Caco-2 (cell line): ENCODE results near the gene PPP1R16B. TPM values are rescaled to one million over a fixed set of nuclear protein-coding genes. Genes with fewer than 3 reads are reported as not detected.

ENCODE experiments used
- BruUV-seq: library from RNA; stranded (reverse); fragments of 400-500 nt; replicated peaks from 2 replicates; lab custom pipeline; 2021; lab: Mats Ljungman, UMichigan
- CTCF ChIA-PET: fragments of 300-600 bp; sonication (Branson Sonifier 250); formaldehyde crosslinking; loops from one replicate; lab custom pipeline; 2022; ENCODE audit warnings: antibody characterized with exemption; lab: Charles Lee
- POLR2A ChIA-PET: fragments of 300-600 bp; sonication (Branson Sonifier 250); formaldehyde crosslinking; loops from one replicate; lab custom pipeline; 2022; ENCODE audit warnings: antibody characterized with exemption; lab: Charles Lee
- DNase-seq, 2 experiments: peaks; one replicate each; pipeline versions ENCODE4 v3.0.0 to v3.0.0-alpha.2; 2020 to 2022
- H3K27me3 ChIP-seq: replicated peaks from 2 replicates; pipeline ENCODE4 v1.6.0; 2011; ENCODE audit warnings: low read length; ENCODE audit not compliant: control insufficient read depth, insufficient read depth
- H3K36me3 ChIP-seq: 2 replicates; pipeline ENCODE4 v1.5.1; 2011; ENCODE audit warnings: low read length; ENCODE audit not compliant: control insufficient read depth, insufficient read depth
- H3K4me1 ChIP-seq: fragments of 250-450 bp; sonication (Bioruptor Pico); 2 replicates; pipeline ENCODE4 v1.5.1; 2020; ENCODE audit warnings: mild to moderate bottlenecking
- H3K4me3 ChIP-seq: 2 replicates; pipeline ENCODE4 v1.5.1; 2011; ENCODE audit warnings: low read depth, mild to moderate bottlenecking, control low read depth, low read length
- H3K9me3 ChIP-seq: fragments of 250-450 bp; sonication (Bioruptor Pico); 2 replicates; pipeline ENCODE4 v1.5.1; 2020; ENCODE audit warnings: mild to moderate bottlenecking, moderate library complexity
- H3K27ac Mint-ChIP-seq: one replicate; pipeline ENCODE4 v1.8.0; 2022; ENCODE audit warnings: mixed read lengths; ENCODE audit not compliant: unreplicated experiment
- H3K27me3 Mint-ChIP-seq: one replicate; pipeline ENCODE4 v1.8.0; 2022; ENCODE audit warnings: mixed read lengths; ENCODE audit not compliant: insufficient read depth, unreplicated experiment
- H3K36me3 Mint-ChIP-seq: one replicate; pipeline ENCODE4 v1.8.0; 2022; ENCODE audit warnings: mild to moderate bottlenecking, mixed read lengths; ENCODE audit not compliant: insufficient read depth, unreplicated experiment
- H3K4me1 Mint-ChIP-seq: one replicate; pipeline ENCODE4 v1.8.0; 2022; ENCODE audit warnings: low read depth, mixed read lengths; ENCODE audit not compliant: unreplicated experiment
- H3K4me3 Mint-ChIP-seq: one replicate; pipeline ENCODE4 v1.8.0; 2022; ENCODE audit warnings: mild to moderate bottlenecking, moderate library complexity, mixed read lengths; ENCODE audit not compliant: unreplicated experiment
- H3K9me3 Mint-ChIP-seq: one replicate; pipeline ENCODE4 v1.8.0; 2022; ENCODE audit warnings: mixed read lengths; ENCODE audit not compliant: unreplicated experiment
- intact Hi-C: fragments of 100-400 bp; cut with micrococcal nuclease; formaldehyde crosslinking; loops from one replicate; pipeline ENCODE4 v1.10.0; 2022; ENCODE audit not compliant: unreplicated experiment
- total RNA-seq: library from RNA; stranded (reverse); gene quantifications from 2 replicates; pipeline ENCODE4 v1.2.3, GENCODE V29; 2022
- TF ChIP-seq, protein P1 (sequence below), 2 experiments: fragments of 200-600 bp in 1 of 2; IDR thresholded peaks; 1 replicate in 1 of 2; 2 replicates in 1 of 2; pipeline versions ENCODE4 v1.5.1 to v1.8.0; 2011 to 2022; ENCODE audit warnings: antibody characterized with exemption in 1 of 2, control low read depth in 1 of 2, inconsistent platforms in 1 of 2, low read depth in 1 of 2, low read length in 1 of 2, mild to moderate bottlenecking in 1 of 2, moderate library complexity in 1 of 2; ENCODE audit not compliant: insufficient read depth in 1 of 2, severe bottlenecking in 1 of 2, unreplicated experiment in 1 of 2

The PPP1R16B gene
- total RNA-seq, 1 experiment from 2014 or later: not detected

DNA sequence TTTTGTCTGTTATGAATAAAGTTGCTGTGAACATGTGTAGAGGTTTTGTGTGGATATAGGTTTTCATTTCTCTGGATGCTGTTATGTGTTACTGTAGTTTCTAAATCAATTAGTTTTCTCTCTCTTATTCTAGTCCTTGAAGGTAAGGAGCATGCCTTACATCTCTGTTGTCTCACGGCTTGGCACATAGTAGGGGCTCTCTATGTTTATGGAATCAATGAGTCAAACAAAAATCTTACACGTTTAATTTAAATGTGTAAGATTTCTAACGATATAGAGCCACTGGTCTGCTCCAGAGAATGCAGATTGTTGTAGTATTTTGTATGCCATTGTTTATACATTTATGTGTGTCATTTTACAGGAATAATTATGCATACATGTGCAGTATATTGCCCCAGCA lies 141.3 kb downstream of the PPP1R16B start:
- CTCF ChIA-PET: no interaction called here
- Mint-ChIP-seq H3K9me3 (no peaks in the 10 kb centered on the region), H3K4me3 (no peak overlapping the region), H3K27ac (no peak overlapping the region), H3K4me1 (peaks cover under 1% of the 10 kb centered on the region), H3K36me3 (peaks cover 98% of the 10 kb centered on the region), H3K27me3 (no peaks in the 10 kb centered on the region)
- Histone ChIP-seq H3K36me3 (peaks cover 13% of the 10 kb centered on the region), H3K4me1 (no peaks in the 10 kb centered on the region), H3K27me3 (no peaks in the 10 kb centered on the region), H3K4me3 (no peak overlapping the region), H3K9me3 (no peaks in the 10 kb centered on the region)
- DNase-seq: no peak
- TF ChIP-seq, protein P1, sequence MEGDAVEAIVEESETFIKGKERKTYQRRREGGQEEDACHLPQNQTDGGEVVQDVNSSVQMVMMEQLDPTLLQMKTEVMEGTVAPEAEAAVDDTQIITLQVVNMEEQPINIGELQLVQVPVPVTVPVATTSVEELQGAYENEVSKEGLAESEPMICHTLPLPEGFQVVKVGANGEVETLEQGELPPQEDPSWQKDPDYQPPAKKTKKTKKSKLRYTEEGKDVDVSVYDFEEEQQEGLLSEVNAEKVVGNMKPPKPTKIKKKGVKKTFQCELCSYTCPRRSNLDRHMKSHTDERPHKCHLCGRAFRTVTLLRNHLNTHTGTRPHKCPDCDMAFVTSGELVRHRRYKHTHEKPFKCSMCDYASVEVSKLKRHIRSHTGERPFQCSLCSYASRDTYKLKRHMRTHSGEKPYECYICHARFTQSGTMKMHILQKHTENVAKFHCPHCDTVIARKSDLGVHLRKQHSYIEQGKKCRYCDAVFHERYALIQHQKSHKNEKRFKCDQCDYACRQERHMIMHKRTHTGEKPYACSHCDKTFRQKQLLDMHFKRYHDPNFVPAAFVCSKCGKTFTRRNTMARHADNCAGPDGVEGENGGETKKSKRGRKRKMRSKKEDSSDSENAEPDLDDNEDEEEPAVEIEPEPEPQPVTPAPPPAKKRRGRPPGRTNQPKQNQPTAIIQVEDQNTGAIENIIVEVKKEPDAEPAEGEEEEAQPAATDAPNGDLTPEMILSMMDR (IDR thresholded peaks at IDR 0.05; ENCODE audit: insufficient read depth in 1 of 2, low read depth in 1 of 2, low read length in 1 of 2, severe bottlenecking in 1 of 2, unreplicated experiment in 1 of 2): no peak
- BruUV-seq: no TSS peak
- intact Hi-C loops: no loop called here
- POLR2A ChIA-PET: no interaction called here

DNA sequence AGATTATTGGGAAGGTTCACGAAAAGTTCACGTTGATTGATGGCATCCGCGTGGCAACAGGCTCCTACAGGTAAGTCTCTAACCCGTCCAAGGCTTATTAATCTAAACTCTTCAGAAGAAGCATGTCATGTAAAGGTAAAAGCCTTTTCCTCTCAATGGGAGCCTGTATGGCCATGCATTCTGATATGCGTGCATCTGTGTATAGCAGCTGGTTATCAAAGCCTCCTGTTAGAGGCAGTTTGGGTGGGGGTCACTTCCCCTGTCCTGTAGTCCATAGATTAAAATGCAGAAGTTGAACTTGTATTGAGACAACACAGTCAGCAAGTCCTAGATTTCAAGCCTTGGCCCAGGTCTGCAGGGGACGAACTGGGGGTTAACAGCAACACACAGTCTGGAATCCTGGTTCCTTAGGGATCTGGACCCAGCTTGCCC lies 142.4 kb downstream of the PPP1R16B start:
- TF ChIP-seq, protein P1 (IDR thresholded peaks at IDR 0.05; ENCODE audit: insufficient read depth in 1 of 2, low read depth in 1 of 2, low read length in 1 of 2, severe bottlenecking in 1 of 2, unreplicated experiment in 1 of 2): no peak
- H3K27me3 ChIP-seq: no peaks in the 10 kb centered on the region
- H3K4me3 Mint-ChIP-seq: no peak overlapping the region
- no peak overlapping the region for H3K4me3 ChIP-seq
- no peaks in the 10 kb centered on the region for H3K9me3 Mint-ChIP-seq
- H3K4me1 Mint-ChIP-seq: no peaks in the 10 kb centered on the region
- POLR2A ChIA-PET: no interaction called here
- peaks cover 18% of the 10 kb centered on the region for H3K36me3 ChIP-seq
- H3K36me3 Mint-ChIP-seq: peaks cover 97% of the 10 kb centered on the region
- H3K27me3 Mint-ChIP-seq: no peaks in the 10 kb centered on the region
- no peak for DNase-seq
- no TSS peak for BruUV-seq
- H3K4me1 ChIP-seq: no peaks in the 10 kb centered on the region
- CTCF ChIA-PET: no interaction called here
- H3K27ac Mint-ChIP-seq: no peak overlapping the region
- intact Hi-C loops: no loop called here
- no peaks in the 10 kb centered on the region for H3K9me3 ChIP-seq

DNA sequence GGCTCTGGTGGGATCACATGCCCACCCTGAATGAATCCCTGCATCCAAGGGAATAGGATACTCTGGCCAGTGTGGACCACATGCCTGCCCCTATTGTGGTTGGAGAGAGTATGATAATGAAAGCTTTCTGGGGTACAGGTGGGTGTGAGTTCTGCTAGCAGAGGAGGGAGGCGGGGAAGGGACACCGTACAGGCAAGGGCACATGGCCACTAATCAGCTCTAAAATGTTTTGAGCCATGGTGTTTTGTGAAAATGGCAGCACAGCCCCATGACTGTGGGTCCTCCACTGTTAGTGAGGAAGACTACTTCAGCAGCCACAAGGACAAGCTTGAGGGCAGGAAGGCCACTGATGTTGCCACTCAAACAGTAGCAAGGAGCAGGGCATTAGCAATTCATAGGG lies 144.8 kb downstream of the PPP1R16B start:
- TF ChIP-seq, protein P1 (IDR thresholded peaks at IDR 0.05; ENCODE audit: insufficient read depth in 1 of 2, low read depth in 1 of 2, low read length in 1 of 2, severe bottlenecking in 1 of 2, unreplicated experiment in 1 of 2): no peak
- no peak overlapping the region for H3K4me3 Mint-ChIP-seq
- peaks cover 18% of the 10 kb centered on the region for H3K36me3 ChIP-seq
- H3K4me1 ChIP-seq: no peaks in the 10 kb centered on the region
- H3K9me3 ChIP-seq: no peaks in the 10 kb centered on the region
- no peak for DNase-seq
- CTCF ChIA-PET: no interaction called here
- POLR2A ChIA-PET: interaction anchor here (1.5 kb wide), 1 partner anchor 12 kb away, joined by 4 read pairs; the partner anchor contains the start of gene DHX35
- BruUV-seq: no TSS peak
- H3K27ac Mint-ChIP-seq: no peak overlapping the region
- peaks cover 6% of the 10 kb centered on the region for H3K4me1 Mint-ChIP-seq
- intact Hi-C loops: no loop called here
- no peaks in the 10 kb centered on the region for H3K27me3 Mint-ChIP-seq
- H3K4me3 ChIP-seq: no peak overlapping the region
- no peaks in the 10 kb centered on the region for H3K27me3 ChIP-seq
- no peaks in the 10 kb centered on the region for H3K9me3 Mint-ChIP-seq
- H3K36me3 Mint-ChIP-seq: peaks cover 98% of the 10 kb centered on the region
